ENCODE data around the gene PLEKHA5.

DNA sequence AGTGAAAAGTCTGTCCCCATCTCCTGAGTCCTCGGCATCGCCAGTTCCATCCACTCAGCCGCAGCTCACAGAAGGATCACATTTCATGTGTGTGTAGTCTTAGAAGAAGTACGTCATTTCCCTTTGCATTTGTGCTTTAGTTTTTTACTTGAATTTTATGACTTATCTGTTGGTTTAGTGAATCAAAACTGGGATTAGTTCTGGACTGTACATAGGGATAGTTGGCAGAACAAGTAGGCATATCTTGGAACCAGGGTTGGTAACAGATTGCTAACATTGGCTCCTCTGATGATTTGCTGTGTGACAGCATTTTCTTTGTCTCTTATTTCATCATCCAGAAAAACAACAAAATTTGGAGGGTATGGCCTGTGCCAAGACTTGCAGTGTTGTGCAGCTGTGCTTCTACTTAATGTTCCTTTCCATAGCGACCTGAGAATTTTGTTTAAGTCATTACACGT, 240.2 kb downstream of the PLEKHA5 start:
- TF ChIP-seq, protein P1, sequence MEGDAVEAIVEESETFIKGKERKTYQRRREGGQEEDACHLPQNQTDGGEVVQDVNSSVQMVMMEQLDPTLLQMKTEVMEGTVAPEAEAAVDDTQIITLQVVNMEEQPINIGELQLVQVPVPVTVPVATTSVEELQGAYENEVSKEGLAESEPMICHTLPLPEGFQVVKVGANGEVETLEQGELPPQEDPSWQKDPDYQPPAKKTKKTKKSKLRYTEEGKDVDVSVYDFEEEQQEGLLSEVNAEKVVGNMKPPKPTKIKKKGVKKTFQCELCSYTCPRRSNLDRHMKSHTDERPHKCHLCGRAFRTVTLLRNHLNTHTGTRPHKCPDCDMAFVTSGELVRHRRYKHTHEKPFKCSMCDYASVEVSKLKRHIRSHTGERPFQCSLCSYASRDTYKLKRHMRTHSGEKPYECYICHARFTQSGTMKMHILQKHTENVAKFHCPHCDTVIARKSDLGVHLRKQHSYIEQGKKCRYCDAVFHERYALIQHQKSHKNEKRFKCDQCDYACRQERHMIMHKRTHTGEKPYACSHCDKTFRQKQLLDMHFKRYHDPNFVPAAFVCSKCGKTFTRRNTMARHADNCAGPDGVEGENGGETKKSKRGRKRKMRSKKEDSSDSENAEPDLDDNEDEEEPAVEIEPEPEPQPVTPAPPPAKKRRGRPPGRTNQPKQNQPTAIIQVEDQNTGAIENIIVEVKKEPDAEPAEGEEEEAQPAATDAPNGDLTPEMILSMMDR (IDR thresholded peaks at IDR 0.05), result no peak
- TF ChIP-seq POLR2A (IDR thresholded peaks at IDR 0.05), result no peak

Measured in heart left ventricle (tissue), 13 donors.